ENCODE data around the gene UBE2L6. TPM values are rescaled to one million over a fixed set of nuclear protein-coding genes. Genes with fewer than 3 reads are reported as not detected.

Gene UBE2L6
- 26.6 TPM for polyA plus RNA-seq (ENCODE audit: insufficient read length)

- peak; percentile 68 for DNase-seq
Measured at GRCh38 chr11:57567515-57568329, at the start of gene UBE2L6. Gene UBE2L6 (minus strand): TSS chr11:57567672. CDS start chr11:57567611, 61 bp downstream.

GRCh38 chr11:57616595-57616994 is 49.1 kb upstream of the UBE2L6 start:
- DNase-seq, result no peak

- no peak for DNase-seq
Measured at GRCh38 chr11:57615308-57615707, 47.8 kb upstream of the UBE2L6 start.

- DNase-seq, result no peak
Measured at GRCh38 chr11:57614234-57614772, 46.8 kb upstream of the UBE2L6 start.

- DNase-seq, result no peak
Measured at GRCh38 chr11:57610170-57610569, 42.7 kb upstream of the UBE2L6 start.

GRCh38 chr11:57605028-57605420 is 37.6 kb upstream of the UBE2L6 start:
- no peak for DNase-seq

GRCh38 chr11:57604296-57605027 is 37.0 kb upstream of the UBE2L6 start:
- DNase-seq, result no peak

- DNase-seq, result no peak
Measured at GRCh38 chr11:57601297-57601696, 33.8 kb upstream of the UBE2L6 start.

GRCh38 chr11:57599381-57599780 is 31.9 kb upstream of the UBE2L6 start:
- no peak for DNase-seq

- no peak for DNase-seq
Measured at GRCh38 chr11:57598831-57599155, 31.3 kb upstream of the UBE2L6 start.

- peak; percentile 83 for DNase-seq
Measured at GRCh38 chr11:57597916-57598830, 30.7 kb upstream of the UBE2L6 start.

- DNase-seq, result peak; percentile 51
Measured at GRCh38 chr11:57597461-57597915, 30.0 kb upstream of the UBE2L6 start, which contains the start of gene SERPING1. Gene SERPING1 (plus strand): TSS chr11:57597685. CDS start chr11:57598271, 586 bp downstream.

- DNase-seq, result no peak
Measured at GRCh38 chr11:57596266-57596885, 28.9 kb upstream of the UBE2L6 start.

GRCh38 chr11:57588046-57588710 is 20.7 kb upstream of the UBE2L6 start:
- DNase-seq, result no peak

- no peak for DNase-seq
Measured at GRCh38 chr11:57586711-57587245, 19.3 kb upstream of the UBE2L6 start.

- DNase-seq, result no peak
Measured at GRCh38 chr11:57585301-57585700, 17.8 kb upstream of the UBE2L6 start.

GRCh38 chr11:57584341-57584740 is 16.9 kb upstream of the UBE2L6 start:
- DNase-seq, result no peak

- DNase-seq, result no peak
Measured at GRCh38 chr11:57574061-57574460, 6.6 kb upstream of the UBE2L6 start.

GRCh38 chr11:57571606-57572005 is 4.1 kb upstream of the UBE2L6 start:
- DNase-seq, result no peak

GRCh38 chr11:57568330-57568766 is 876 bp upstream of the UBE2L6 start:
- DNase-seq, result peak; percentile 87
